ENCODE measurements around the gene PLVAP. TPM values are rescaled to one million over a fixed set of nuclear protein-coding genes. Genes with fewer than 3 reads are reported as not detected.

The PLVAP gene
- total RNA-seq, 1 donor from 2014 or later: 166 TPM

- no peak for DNase-seq (ENCODE audit: low spot score)
Measured at GRCh38 chr19:17323300-17323963, 53.7 kb downstream of the PLVAP start.

DNA sequence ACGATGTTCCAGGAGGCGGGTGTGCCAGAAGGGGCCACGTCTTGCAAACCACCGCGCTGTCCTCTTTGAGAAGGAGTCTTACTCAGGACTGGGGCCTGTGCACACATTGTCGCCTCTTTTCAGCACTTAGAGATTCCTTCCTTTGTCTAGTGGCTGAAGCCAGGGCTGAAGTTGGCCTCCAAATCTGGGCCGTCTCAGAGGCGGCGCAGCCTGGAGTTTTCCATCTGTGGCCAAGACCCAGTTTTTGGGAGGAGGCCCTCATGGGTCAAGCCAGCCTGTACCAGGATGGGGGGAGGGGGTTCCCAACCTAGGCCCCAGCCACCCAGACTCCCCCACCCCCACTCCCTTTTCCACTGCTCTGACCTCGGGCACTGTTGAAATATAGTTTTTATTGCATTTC, 54.3 kb downstream of the PLVAP start:
- DNase-seq (ENCODE audit: low spot score): no peak

DNA sequence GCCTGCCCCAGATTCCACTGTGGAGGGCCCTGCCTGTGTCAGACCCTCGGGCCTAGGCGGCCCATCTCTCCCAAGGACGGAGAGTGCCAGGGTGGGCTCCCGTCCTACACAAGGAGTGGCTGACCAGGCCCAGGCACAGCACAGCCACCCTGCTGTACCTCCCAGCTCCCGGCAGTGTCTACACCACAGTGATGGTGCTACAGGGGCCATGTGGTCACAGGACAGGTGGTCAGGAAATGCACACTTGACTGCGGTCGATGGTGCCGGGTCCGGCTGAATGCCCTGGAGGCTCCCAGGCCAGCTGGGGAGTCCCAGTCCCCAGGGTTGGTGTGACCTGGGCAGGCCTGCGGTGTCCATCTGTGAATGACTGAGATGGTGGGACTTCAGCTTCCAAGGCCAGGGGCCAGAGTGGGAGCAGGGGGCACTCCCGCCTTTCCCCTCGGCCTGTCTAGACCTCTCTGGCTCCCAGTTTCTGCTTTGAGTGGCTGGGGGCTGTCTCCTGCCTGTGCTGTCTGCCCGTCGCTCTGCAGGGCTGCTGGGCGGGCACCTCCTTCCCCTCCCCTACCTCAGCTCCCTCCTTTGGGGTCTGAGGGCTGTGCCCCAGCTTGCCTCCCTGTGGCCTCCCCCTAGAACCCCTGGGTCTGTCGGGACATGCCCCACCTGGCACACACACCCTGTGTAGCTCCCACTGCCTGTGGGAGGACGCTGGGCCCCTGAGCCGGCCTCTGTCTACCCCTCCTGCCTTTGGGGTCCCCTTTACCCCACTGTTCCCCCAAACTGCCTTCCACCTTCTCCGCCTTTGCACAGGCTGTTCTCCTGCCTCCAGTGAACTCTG, 55.3 kb downstream of the PLVAP start:
- no peak for DNase-seq (ENCODE audit: low spot score)

- no peak for DNase-seq (ENCODE audit: low spot score)
Measured at GRCh38 chr19:17320435-17320834, 56.7 kb downstream of the PLVAP start.

- DNase-seq (ENCODE audit: low spot score): no peak
Measured at GRCh38 chr19:17319473-17320238, 57.5 kb downstream of the PLVAP start.

GRCh38 chr19:17318966-17319365, 58.2 kb downstream of the PLVAP start:
- DNase-seq (ENCODE audit: low spot score): no peak

- DNase-seq (ENCODE audit: low spot score): no peak
Measured at GRCh38 chr19:17314007-17314593, 63.0 kb downstream of the PLVAP start.

DNA sequence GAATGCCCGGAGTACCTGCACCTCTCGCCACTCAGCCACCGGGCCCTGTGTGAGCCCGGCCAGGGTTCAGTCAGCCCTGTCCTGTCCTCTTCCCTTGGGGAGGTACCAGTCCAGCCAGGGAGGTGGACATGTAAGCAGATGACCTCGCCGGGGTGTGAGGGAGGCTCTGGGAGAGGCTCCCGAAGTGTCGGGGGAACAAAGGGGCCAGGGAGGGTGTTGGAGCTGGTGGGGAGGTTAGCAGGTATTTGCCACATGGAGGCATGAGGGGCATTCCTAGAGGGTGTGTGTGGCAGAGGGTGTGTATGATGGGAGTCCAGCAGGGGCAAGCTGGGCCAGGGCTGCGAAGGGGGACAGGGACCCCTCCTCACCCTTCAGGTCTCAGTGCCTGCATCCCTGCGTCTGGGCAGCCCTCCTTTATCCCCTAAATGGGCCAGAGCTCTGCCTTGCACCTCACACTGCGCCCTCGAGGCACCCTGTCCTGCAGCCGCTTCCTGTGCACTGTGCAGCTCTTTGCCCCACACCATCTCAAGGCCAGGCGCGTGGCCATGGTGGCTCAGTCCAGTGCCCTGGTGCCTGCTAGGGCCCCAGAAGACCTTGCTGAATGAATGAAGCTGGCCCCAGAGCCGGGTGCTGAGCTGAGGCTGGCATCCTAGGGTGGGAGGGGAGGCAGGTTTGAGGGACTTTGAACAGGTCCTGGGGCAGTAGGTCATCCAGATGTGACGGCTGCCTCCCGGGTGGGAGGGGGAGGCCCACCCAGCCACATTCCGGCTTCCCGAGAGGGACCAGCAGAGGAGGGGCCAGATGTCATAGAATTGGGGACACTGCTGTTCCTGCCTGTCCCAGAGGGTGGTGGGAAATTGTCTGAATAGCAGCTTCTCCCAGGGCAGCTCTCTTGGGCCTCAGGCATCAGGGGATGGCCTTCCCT, 64.7 kb downstream of the PLVAP start:
- DNase-seq (ENCODE audit: low spot score): no peak

GRCh38 chr19:17311455-17312188, 65.5 kb downstream of the PLVAP start:
- no peak for DNase-seq (ENCODE audit: low spot score)

- DNase-seq (ENCODE audit: low spot score): no peak
Measured at GRCh38 chr19:17309965-17310461, 67.1 kb downstream of the PLVAP start.

DNA sequence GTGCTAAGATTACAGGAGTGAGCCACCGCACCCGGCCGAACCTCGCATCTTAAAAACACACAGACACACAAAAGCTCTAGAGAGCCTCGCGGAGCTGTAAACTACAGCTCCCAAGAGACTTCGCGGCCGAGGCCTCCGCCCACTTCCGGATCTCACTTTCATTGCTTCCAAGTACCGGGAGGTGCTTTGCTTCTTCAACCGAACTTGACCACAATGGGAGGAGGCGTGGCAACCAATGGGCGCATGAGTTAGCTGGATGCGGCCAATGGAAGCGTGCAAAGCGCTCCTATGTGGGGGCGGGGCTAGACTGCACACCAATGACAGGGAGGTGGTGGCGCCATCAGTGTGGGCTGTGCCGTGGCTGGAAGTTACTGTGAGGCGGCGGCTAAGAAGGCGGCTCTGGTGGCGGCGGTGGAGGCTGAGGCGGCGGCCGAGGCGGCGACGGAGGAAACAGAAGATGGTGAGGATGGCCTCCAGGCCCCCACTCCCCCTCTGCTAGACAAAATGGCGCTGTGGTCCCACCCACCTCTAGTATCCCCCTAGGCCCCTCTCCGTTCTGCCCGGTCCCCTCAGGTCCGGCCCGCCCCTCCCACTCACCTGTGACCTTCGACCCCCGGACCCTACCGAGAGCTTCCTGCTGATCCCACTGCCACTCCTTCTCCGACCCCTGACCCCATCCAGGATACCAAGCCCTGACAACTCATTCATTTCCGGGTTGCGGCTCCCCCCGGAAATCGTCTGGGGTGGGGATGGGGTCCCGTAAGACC, 67.8 kb downstream of the PLVAP start, which contains the start of gene DDA1:
DDA1 (plus strand) TSS at position 366 of the 767 bp plus-strand sequence; CDS start at position 458, 92 bp downstream.
- peak; percentile 100 for DNase-seq (ENCODE audit: low spot score)

GRCh38 chr19:17307876-17308377, 69.2 kb downstream of the PLVAP start:
- no peak for DNase-seq (ENCODE audit: low spot score)

- no peak for DNase-seq (ENCODE audit: low spot score)
Measured at GRCh38 chr19:17306285-17306714, 70.8 kb downstream of the PLVAP start.

GRCh38 chr19:17305517-17306284, 71.4 kb downstream of the PLVAP start, which contains the start of gene MRPL34:
Gene MRPL34 (plus strand): TSS chr19:17305872. CDS start chr19:17305893, 21 bp downstream.
- DNase-seq (ENCODE audit: low spot score): peak; percentile 98

- DNase-seq (ENCODE audit: low spot score): no peak
Measured at GRCh38 chr19:17305216-17305516, 72.0 kb downstream of the PLVAP start.

- DNase-seq (ENCODE audit: low spot score): no peak
Measured at GRCh38 chr19:17304386-17305215, 72.5 kb downstream of the PLVAP start.

DNA sequence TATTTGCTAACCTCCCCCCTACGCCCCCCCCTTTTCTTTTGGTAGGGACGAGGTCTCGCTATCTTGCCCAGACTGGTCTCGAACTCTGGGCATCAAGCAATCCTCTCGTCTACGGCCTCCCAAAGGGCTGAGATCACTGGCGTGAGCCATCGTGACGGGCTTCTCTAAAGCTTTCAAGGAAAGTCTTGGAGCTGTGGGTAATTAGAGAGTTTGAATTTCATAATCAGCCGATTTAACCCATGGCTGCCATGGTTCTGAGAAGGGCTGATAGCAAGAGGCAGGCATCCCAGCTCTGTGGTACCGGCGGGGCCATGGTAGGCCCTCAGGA, 73.2 kb downstream of the PLVAP start:
- DNase-seq (ENCODE audit: low spot score): no peak
